Osteoblast (primary cell): Measurements from ENCODE around the gene UQCC2. TPM values are rescaled to one million over a fixed set of nuclear protein-coding genes. Genes with fewer than 3 reads are reported as not detected.

Source experiments
- DNase-seq: peaks from one replicate; pipeline ENCODE4 v3.0.0; 2011; ENCODE audit warnings: low spot score, mixed read lengths; ENCODE audit not compliant: insufficient read length; ENCODE audit errors: missing footprints
- H2AFZ ChIP-seq: 2 replicates; pipeline ENCODE4 v1.6.0; 2011; ENCODE audit warnings: mild to moderate bottlenecking, low read length
- H3K27ac ChIP-seq: 2 replicates; pipeline ENCODE4 v1.5.1; 2011; ENCODE audit warnings: mild to moderate bottlenecking, low read depth, low read length, moderate library complexity
- H3K27me3 ChIP-seq: 2 replicates; pipeline ENCODE4 v1.6.0; 2012; ENCODE audit warnings: mild to moderate bottlenecking, control low read depth, inconsistent platforms, low read length, moderate library complexity; ENCODE audit not compliant: insufficient read depth
- H3K36me3 ChIP-seq: 2 replicates; pipeline ENCODE4 v1.5.1; 2011; ENCODE audit warnings: mild to moderate bottlenecking, low read length, control low read depth, moderate library complexity; ENCODE audit not compliant: insufficient read depth
- H3K4me1 ChIP-seq: 2 replicates; pipeline ENCODE4 v1.5.1; 2011; ENCODE audit warnings: mild to moderate bottlenecking, low read length, control low read depth, moderate library complexity; ENCODE audit not compliant: insufficient read depth
- H3K4me2 ChIP-seq: 2 replicates; pipeline ENCODE4 v1.6.0; 2011; ENCODE audit warnings: mild to moderate bottlenecking, low read length; ENCODE audit not compliant: insufficient read depth
- H3K4me3 ChIP-seq: fragments of 200-600 bp; sonication (generic); 3 replicates; pipeline ENCODE4 v1.5.1; 2012; ENCODE audit warnings: mild to moderate bottlenecking, low read length, inconsistent platforms; ENCODE audit not compliant: insufficient read depth
- H3K79me2 ChIP-seq: 2 replicates; pipeline ENCODE4 v1.6.0; 2012; ENCODE audit warnings: mild to moderate bottlenecking, low read length, control low read depth, inconsistent platforms; ENCODE audit not compliant: insufficient read depth
- H3K9me3 ChIP-seq: 2 replicates; pipeline ENCODE4 v1.5.1; 2011; ENCODE audit warnings: low read depth, low read length, control low read depth
- H4K20me1 ChIP-seq: 2 replicates; pipeline ENCODE4 v1.6.0; 2012; ENCODE audit warnings: mild to moderate bottlenecking, low read length, control low read depth; ENCODE audit not compliant: insufficient read depth
- CTCF ChIP-seq: IDR thresholded peaks from 2 replicates; pipeline ENCODE4 v1.5.1; 2011; ENCODE audit warnings: mild to moderate bottlenecking, low read depth, low read length, moderate library complexity; ENCODE audit errors: extremely low read depth
- total RNA-seq: library from RNA; depleted of rRNA; stranded (reverse); fragments of >200 nt; gene quantifications from 2 replicates; pipeline ENCODE4 v1.2.3, GENCODE V29; 2012

The UQCC2 gene
- total RNA-seq, 1 donor = 15.2 TPM

- no peak for DNase-seq
- Histone ChIP-seq H3K27me3 (peaks cover 35% of the 10 kb centered on the region), H3K36me3 (no peaks in the 10 kb centered on the region), H3K27ac (no peak overlapping the region), H3K4me1 (no peaks in the 10 kb centered on the region), H3K4me3 (no peak overlapping the region), H4K20me1 (no peaks in the 10 kb centered on the region), H3K9me3 (no peaks in the 10 kb centered on the region), H2AFZ (no peak overlapping the region), H3K79me2 (no peaks in the 10 kb centered on the region), H3K4me2 (no peak overlapping the region)
- no peak for TF ChIP-seq CTCF
Measured at GRCh38 chr6:33725222-33725621, 13.7 kb upstream of the UQCC2 start.

DNA sequence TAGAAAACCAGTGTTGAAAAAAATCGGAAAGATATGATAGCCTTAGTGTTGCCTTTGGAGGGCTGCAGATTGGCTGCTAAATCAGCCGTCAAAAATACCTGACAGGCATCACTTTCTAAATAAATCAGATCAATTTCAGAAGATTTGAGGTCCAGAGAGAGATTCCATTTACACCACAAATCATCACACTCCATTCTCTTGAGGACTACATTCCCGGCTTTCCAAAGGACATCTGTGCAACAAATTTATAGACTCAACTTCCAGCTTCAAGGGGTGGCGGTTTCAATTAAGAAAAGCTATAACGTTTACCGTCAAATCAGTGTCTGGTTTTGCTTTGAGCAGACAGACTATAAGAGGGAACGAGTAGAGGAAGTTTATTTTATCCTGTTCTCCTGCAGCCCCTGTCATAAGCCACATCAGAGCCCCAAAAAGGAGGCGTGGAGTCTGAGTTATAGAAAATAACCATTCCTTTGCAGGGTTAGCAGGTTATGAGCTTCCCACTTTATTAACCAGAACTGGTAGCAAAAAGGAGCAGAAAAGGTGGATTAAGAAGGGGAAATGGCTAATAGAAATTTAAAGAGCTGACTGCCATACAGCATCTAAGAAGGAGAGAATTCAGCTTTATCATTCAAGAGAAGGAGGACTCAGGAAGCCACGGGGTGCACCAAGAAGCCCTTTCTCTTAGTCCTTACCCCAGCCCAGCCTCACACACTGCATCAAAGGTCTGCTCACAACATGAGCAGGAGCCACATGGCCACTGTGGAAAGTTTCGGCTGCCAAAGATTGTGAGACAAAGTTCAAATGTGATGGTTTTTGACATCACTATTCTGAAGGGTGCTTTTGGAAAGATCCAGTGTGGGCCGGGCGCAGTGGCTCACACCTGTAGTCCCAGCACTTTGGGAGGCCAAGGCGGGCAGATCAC lies 12.9 kb upstream of the UQCC2 start:
- H3K79me2 ChIP-seq = no peaks in the 10 kb centered on the region
- H2AFZ ChIP-seq = no peak overlapping the region
- H4K20me1 ChIP-seq = no peaks in the 10 kb centered on the region
- no peak overlapping the region for H3K27ac ChIP-seq
- TF ChIP-seq CTCF = no peak
- H3K27me3 ChIP-seq = peaks cover 36% of the 10 kb centered on the region
- no peaks in the 10 kb centered on the region for H3K4me1 ChIP-seq
- no peak overlapping the region for H3K4me2 ChIP-seq
- no peaks in the 10 kb centered on the region for H3K36me3 ChIP-seq
- H3K9me3 ChIP-seq = no peaks in the 10 kb centered on the region
- DNase-seq = no peak
- no peak overlapping the region for H3K4me3 ChIP-seq

GRCh38 chr6:33723371-33724085 lies 12.0 kb upstream of the UQCC2 start:
- DNase-seq = no peak
- H4K20me1 ChIP-seq = no peaks in the 10 kb centered on the region
- H3K36me3 ChIP-seq = no peaks in the 10 kb centered on the region
- H3K4me1 ChIP-seq = no peaks in the 10 kb centered on the region
- H3K4me3 ChIP-seq = no peak overlapping the region
- peaks cover 38% of the 10 kb centered on the region for H3K27me3 ChIP-seq
- H3K4me2 ChIP-seq = no peak overlapping the region
- H3K79me2 ChIP-seq = no peaks in the 10 kb centered on the region
- H3K9me3 ChIP-seq = no peaks in the 10 kb centered on the region
- no peak for TF ChIP-seq CTCF
- no peak overlapping the region for H3K27ac ChIP-seq
- H2AFZ ChIP-seq = no peak overlapping the region

DNA sequence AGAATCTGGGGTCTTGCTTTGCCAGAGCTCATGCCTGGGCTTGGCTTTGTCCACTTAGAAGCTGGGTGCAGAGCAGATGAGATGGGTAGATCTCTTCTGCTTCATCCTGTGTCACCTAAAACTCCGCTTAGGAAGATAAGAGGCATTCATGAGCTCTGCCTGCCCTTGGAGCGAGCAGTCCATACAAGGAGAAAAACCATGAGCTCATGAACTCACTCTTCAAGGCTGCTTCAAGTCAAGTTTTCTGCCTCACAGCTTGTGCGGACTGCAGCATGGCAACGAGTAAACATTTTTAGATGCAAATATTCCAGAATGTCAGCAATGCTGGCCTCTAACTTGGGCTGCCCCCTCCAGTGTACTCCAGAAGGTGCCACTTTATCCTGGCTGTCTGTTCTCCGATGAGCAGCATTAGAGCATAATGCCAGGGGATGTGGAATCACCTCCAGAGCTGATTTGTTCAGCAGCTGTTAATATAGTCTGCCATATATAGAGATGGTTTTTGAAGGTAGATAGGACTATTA lies 10.7 kb upstream of the UQCC2 start:
- Histone ChIP-seq H3K4me2 (no peak overlapping the region), H3K4me1 (peaks cover 5% of the 10 kb centered on the region), H2AFZ (no peak overlapping the region), H4K20me1 (no peaks in the 10 kb centered on the region), H3K36me3 (no peaks in the 10 kb centered on the region), H3K27me3 (peaks cover 38% of the 10 kb centered on the region), H3K4me3 (no peak overlapping the region), H3K79me2 (no peaks in the 10 kb centered on the region), H3K27ac (no peak overlapping the region), H3K9me3 (no peaks in the 10 kb centered on the region)
- TF ChIP-seq CTCF = no peak
- DNase-seq = no peak
